ENCODE data around the gene CHD9.

- TF ChIP-seq CTCF (IDR thresholded peaks at IDR 0.05) (no peak), REST (IDR thresholded peaks at IDR 0.05; ENCODE audit: insufficient read depth in 1 of 2, low read depth in 2 of 2, low read length in 1 of 2) (no peak), POLR2AphosphoS5 (IDR thresholded peaks at IDR 0.05; ENCODE audit: low read depth, low read length) (no peak)
Measured at GRCh38 chr16:53036066-53036465, 18.7 kb upstream of the CHD9 start.
